ENCODE measurements around the gene MYLK.

DNA sequence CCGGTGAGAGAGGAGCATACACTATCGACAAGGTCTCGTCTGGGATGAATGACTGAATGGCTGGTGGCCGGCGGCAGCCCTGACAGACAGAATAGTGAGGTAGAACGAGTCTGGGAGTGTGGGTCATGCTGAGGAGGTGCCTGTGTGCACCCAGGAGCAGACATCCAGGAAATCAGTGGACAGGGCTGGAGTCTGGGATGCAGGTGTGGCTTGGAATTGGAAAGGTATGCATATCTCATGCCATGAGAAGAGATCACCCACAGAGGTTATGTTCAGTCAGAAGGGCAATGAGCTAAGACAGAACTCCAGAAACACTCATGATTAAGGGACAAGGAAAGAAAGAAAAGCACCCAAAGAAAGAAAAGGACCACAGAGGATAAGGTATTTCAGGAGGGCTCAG, 320.1 kb downstream of the MYLK start:
- TF ChIP-seq, protein P1, sequence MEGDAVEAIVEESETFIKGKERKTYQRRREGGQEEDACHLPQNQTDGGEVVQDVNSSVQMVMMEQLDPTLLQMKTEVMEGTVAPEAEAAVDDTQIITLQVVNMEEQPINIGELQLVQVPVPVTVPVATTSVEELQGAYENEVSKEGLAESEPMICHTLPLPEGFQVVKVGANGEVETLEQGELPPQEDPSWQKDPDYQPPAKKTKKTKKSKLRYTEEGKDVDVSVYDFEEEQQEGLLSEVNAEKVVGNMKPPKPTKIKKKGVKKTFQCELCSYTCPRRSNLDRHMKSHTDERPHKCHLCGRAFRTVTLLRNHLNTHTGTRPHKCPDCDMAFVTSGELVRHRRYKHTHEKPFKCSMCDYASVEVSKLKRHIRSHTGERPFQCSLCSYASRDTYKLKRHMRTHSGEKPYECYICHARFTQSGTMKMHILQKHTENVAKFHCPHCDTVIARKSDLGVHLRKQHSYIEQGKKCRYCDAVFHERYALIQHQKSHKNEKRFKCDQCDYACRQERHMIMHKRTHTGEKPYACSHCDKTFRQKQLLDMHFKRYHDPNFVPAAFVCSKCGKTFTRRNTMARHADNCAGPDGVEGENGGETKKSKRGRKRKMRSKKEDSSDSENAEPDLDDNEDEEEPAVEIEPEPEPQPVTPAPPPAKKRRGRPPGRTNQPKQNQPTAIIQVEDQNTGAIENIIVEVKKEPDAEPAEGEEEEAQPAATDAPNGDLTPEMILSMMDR (optimal IDR thresholded peaks at IDR 0.05 in 1 of 3, IDR thresholded peaks at IDR 0.05 in 1 of 3, conservative IDR thresholded peaks at IDR 0.05 in 1 of 3; ENCODE audit: extremely low read depth in 1 of 3, insufficient read depth in 2 of 3, low read length in 3 of 3) = no peak
- TF ChIP-seq EZH2 (IDR thresholded peaks at IDR 0.05; ENCODE audit: low read length) = no peak

All from keratinocyte (primary cell).